ENCODE results near the gene GRAP.

The GRAP gene

DNA sequence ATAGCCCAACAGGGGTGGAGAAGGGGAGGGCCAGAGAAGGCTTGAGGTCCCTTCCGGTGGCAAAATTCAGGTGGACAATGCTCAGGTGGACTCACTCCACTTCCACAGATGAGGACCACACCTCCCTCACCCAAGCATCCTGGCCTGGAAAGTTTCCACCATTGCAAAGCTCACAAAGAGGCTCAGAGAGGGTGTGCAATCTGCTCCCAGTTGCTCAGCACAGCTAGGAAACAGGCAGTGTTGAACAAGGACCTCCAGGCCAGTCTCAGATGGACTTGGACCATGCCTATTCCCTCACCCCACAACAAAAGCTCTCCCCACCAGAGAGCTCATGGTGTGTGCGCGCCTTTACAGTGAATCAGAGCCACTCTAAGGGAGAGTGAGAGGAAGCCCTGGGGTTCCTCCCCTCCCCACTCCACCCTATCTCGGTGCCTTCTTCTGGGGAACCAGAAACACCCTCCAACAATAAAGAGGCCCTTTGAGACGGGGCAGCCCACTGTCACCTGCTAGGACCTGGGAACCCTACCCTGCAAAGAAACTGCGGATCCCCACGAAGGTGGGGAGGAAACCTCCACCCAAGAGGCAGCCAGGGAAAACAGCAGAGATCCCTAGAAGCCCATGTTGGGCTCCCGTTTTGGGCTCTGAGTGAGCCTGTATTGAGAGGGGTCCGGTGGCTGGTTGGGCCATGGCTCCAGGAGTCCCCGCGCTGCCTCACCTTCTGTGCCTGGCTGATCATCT, 43.8 kb downstream of the GRAP start:
- no peaks in the 10 kb centered on the region for H3K27me3 ChIP-seq (ENCODE audit: control insufficient read depth, insufficient read depth, low read length)
- H3K4me3 ChIP-seq (ENCODE audit: low read length), result peak overlapping the region; percentile 62
- no peak overlapping the region for H3K9ac ChIP-seq (ENCODE audit: low read length)
- H3K27ac ChIP-seq (ENCODE audit: low read depth, low read length), result no peak overlapping the region
- H3K36me3 ChIP-seq (ENCODE audit: control insufficient read depth, insufficient read depth, low read length), result no peaks in the 10 kb centered on the region
- peaks cover 4% of the 10 kb centered on the region for H3K4me1 ChIP-seq (ENCODE audit: control insufficient read depth, insufficient read depth, low read length)

- Histone ChIP-seq H3K36me3 (ENCODE audit: control insufficient read depth, insufficient read depth, low read length) (no peaks in the 10 kb centered on the region), H3K9ac (ENCODE audit: low read length) (no peak overlapping the region), H3K27ac (ENCODE audit: low read depth, low read length) (no peak overlapping the region), H3K4me3 (ENCODE audit: low read length) (no peak overlapping the region), H3K27me3 (ENCODE audit: control insufficient read depth, insufficient read depth, low read length) (no peaks in the 10 kb centered on the region), H3K4me1 (ENCODE audit: control insufficient read depth, insufficient read depth, low read length) (peaks cover 4% of the 10 kb centered on the region)
These were observed 44.7 kb downstream of the GRAP start for GRCh38 chr17:19001907-19002590.

DNA sequence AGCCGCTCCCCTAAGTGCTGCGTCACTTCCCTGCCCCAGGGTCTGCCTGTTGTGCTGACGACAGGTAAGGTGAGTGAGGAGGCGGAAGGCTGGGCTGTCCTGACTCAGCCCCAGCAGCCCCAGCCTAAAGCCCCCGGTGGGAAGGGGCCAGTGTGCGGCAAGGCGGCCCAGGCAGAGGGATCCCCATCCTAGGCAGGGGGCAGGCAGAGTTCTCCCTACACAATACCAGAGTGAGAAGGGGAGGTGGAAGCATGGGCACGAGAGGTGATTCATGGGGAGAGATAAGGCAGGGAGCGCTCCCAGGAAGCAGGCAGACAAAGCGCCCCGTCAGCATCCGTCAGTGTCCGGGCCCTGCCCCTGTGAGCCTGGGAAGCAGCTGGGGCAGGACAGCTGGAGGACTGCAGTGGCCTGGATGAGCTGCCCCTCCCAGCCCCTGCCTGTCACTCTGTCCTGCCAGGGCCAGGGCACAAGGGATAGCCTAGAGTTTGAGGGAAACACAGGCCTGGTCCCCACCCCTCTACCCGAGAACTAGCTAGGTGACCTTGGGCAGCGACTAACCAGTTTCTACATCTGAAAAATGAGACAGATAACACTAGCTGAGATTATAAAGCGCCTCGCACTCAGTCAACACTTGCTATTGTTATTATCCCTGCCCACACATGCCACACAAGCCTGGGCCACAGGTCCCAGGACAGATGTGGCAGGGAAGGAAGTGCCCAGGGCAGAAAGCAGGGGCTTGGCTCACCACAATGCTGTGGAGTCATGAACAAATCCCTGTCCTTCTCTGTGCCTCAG, 46.0 kb downstream of the GRAP start:
- H3K4me1 ChIP-seq (ENCODE audit: control insufficient read depth, insufficient read depth, low read length), result peaks cover 4% of the 10 kb centered on the region
- no peak overlapping the region for H3K4me3 ChIP-seq (ENCODE audit: low read length)
- H3K27me3 ChIP-seq (ENCODE audit: control insufficient read depth, insufficient read depth, low read length), result no peaks in the 10 kb centered on the region
- H3K36me3 ChIP-seq (ENCODE audit: control insufficient read depth, insufficient read depth, low read length), result no peaks in the 10 kb centered on the region
- no peak overlapping the region for H3K27ac ChIP-seq (ENCODE audit: low read depth, low read length)
- no peak overlapping the region for H3K9ac ChIP-seq (ENCODE audit: low read length)

GRCh38 chr17:18999911-19000310, 46.8 kb downstream of the GRAP start:
- Histone ChIP-seq H3K9ac (ENCODE audit: low read length) (no peak overlapping the region), H3K27ac (ENCODE audit: low read depth, low read length) (no peak overlapping the region), H3K4me3 (ENCODE audit: low read length) (no peak overlapping the region), H3K36me3 (ENCODE audit: control insufficient read depth, insufficient read depth, low read length) (no peaks in the 10 kb centered on the region), H3K27me3 (ENCODE audit: control insufficient read depth, insufficient read depth, low read length) (no peaks in the 10 kb centered on the region), H3K4me1 (ENCODE audit: control insufficient read depth, insufficient read depth, low read length) (peaks cover 3% of the 10 kb centered on the region)

- H3K27me3 ChIP-seq (ENCODE audit: control insufficient read depth, insufficient read depth, low read length), result no peaks in the 10 kb centered on the region
- H3K4me1 ChIP-seq (ENCODE audit: control insufficient read depth, insufficient read depth, low read length), result no peaks in the 10 kb centered on the region
- no peak overlapping the region for H3K9ac ChIP-seq (ENCODE audit: low read length)
- H3K27ac ChIP-seq (ENCODE audit: low read depth, low read length), result no peak overlapping the region
- no peak overlapping the region for H3K4me3 ChIP-seq (ENCODE audit: low read length)
- H3K36me3 ChIP-seq (ENCODE audit: control insufficient read depth, insufficient read depth, low read length), result no peaks in the 10 kb centered on the region
These were observed 47.4 kb downstream of the GRAP start for GRCh38 chr17:18999394-18999793.

GRCh38 chr17:18997650-18998196, 49.0 kb downstream of the GRAP start:
- Histone ChIP-seq H3K9ac (ENCODE audit: low read length) (no peak overlapping the region), H3K4me3 (ENCODE audit: low read length) (no peak overlapping the region), H3K36me3 (ENCODE audit: control insufficient read depth, insufficient read depth, low read length) (no peaks in the 10 kb centered on the region), H3K27ac (ENCODE audit: low read depth, low read length) (no peak overlapping the region), H3K4me1 (ENCODE audit: control insufficient read depth, insufficient read depth, low read length) (no peaks in the 10 kb centered on the region), H3K27me3 (ENCODE audit: control insufficient read depth, insufficient read depth, low read length) (no peaks in the 10 kb centered on the region)

DNA sequence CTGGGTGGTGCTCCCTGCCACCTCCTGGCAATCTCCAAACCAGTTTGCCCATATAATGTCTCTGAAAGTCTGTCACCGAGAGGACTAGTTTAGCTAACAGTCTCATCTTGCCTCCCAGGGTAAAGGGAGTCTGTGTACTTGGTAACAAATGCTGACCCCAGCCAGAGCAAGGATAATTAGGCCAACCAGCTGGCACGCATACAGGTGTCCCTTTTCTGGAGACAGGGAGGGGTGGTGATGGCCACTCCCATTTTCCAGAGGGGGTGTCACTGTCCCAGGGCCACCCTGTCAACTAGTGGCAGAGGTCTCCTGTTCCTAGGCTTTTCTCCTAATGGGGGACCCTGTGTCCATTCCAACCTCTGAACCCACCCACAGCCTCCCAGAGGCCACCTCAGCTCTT, 50.3 kb downstream of the GRAP start:
- no peaks in the 10 kb centered on the region for H3K36me3 ChIP-seq (ENCODE audit: control insufficient read depth, insufficient read depth, low read length)

DNA sequence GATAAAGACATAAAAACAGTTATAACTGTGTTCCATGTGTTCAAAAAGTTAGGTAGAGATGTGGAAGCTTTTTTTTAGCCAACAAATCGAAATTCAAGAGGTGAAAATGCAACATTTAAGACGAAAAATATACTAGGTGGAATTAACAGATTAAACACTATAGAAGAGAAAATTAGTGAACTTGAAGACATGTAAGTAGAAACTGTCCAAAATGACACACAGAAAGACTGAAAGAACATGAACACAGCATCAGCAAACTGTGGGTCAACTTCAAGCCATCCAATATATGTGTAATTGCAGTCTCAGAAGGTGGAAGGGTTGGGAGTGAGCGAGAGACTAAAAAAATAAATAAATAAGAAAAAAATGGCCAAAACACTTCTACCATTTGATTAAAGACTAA, 51.5 kb downstream of the GRAP start:
- H3K9ac ChIP-seq (ENCODE audit: low read length), result no peak overlapping the region
- no peaks in the 10 kb centered on the region for H3K36me3 ChIP-seq (ENCODE audit: control insufficient read depth, insufficient read depth, low read length)
- H3K4me3 ChIP-seq (ENCODE audit: low read length), result no peak overlapping the region
- H3K27ac ChIP-seq (ENCODE audit: low read depth, low read length), result no peak overlapping the region
- no peaks in the 10 kb centered on the region for H3K4me1 ChIP-seq (ENCODE audit: control insufficient read depth, insufficient read depth, low read length)
- no peaks in the 10 kb centered on the region for H3K27me3 ChIP-seq (ENCODE audit: control insufficient read depth, insufficient read depth, low read length)

More for the DNA sequence above, 50.3 kb downstream of the GRAP start:
- no peaks in the 10 kb centered on the region for H3K4me1 ChIP-seq (ENCODE audit: control insufficient read depth, insufficient read depth, low read length)
- H3K27ac ChIP-seq (ENCODE audit: low read depth, low read length), result no peak overlapping the region
- H3K27me3 ChIP-seq (ENCODE audit: control insufficient read depth, insufficient read depth, low read length), result no peaks in the 10 kb centered on the region
- no peak overlapping the region for H3K4me3 ChIP-seq (ENCODE audit: low read length)
- no peak overlapping the region for H3K9ac ChIP-seq (ENCODE audit: low read length)

GRCh38 chr17:18994631-18995030, 52.1 kb downstream of the GRAP start:
- Histone ChIP-seq H3K27ac (ENCODE audit: low read depth, low read length) (no peak overlapping the region), H3K36me3 (ENCODE audit: control insufficient read depth, insufficient read depth, low read length) (no peaks in the 10 kb centered on the region), H3K4me1 (ENCODE audit: control insufficient read depth, insufficient read depth, low read length) (no peaks in the 10 kb centered on the region), H3K4me3 (ENCODE audit: low read length) (no peak overlapping the region), H3K27me3 (ENCODE audit: control insufficient read depth, insufficient read depth, low read length) (no peaks in the 10 kb centered on the region), H3K9ac (ENCODE audit: low read length) (no peak overlapping the region)

GRCh38 chr17:18993905-18994526, 52.7 kb downstream of the GRAP start:
- no peak overlapping the region for H3K9ac ChIP-seq (ENCODE audit: low read length)
- H3K36me3 ChIP-seq (ENCODE audit: control insufficient read depth, insufficient read depth, low read length), result no peaks in the 10 kb centered on the region
- no peak overlapping the region for H3K27ac ChIP-seq (ENCODE audit: low read depth, low read length)
- H3K4me1 ChIP-seq (ENCODE audit: control insufficient read depth, insufficient read depth, low read length), result no peaks in the 10 kb centered on the region
- no peak overlapping the region for H3K4me3 ChIP-seq (ENCODE audit: low read length)
- no peaks in the 10 kb centered on the region for H3K27me3 ChIP-seq (ENCODE audit: control insufficient read depth, insufficient read depth, low read length)

DNA sequence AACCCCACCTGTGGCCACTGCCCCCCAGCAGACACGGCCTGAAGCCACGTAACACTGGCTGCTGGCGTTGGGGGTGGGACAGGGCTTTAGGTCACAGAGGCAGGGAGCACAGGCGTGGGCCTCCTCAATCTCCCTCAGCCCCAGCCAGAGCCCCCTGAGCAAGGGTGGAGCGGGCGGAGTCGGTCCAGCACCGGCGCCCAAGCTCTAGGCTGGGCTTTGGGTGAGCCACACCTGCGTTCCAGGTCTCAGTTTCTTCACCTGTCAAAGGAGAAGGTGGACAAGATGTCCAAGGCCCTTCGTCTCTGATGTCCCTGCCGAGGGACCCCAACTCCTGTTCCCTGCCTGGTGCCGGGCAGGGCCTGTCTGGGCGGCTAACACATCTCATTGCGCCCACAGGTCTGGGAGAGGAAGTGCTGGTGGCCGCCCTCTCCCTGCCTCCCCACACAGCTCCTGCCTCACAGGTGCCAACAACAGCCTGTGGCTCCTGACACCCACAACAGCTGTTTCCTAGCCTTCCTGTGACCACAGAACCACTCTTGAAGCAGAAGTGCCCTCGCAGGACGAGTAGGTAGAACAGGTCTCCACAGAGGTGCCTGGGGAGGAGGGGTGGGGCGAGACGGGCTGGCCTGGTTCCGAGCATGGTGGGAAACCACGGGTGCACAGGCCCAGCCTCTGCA, 54.2 kb downstream of the GRAP start:
- Histone ChIP-seq H3K27ac (ENCODE audit: low read depth, low read length) (no peak overlapping the region), H3K27me3 (ENCODE audit: control insufficient read depth, insufficient read depth, low read length) (no peaks in the 10 kb centered on the region), H3K36me3 (ENCODE audit: control insufficient read depth, insufficient read depth, low read length) (peaks cover 2% of the 10 kb centered on the region), H3K4me1 (ENCODE audit: control insufficient read depth, insufficient read depth, low read length) (no peaks in the 10 kb centered on the region), H3K4me3 (ENCODE audit: low read length) (no peak overlapping the region), H3K9ac (ENCODE audit: low read length) (no peak overlapping the region)

Data from rectal smooth muscle tissue (tissue), 1 donor.